Stimulated activated naive CD8-positive, alpha-beta T cell treated with anti-CD3 and anti-CD28 coated beads, Interleukin-15, Interleukin-2, amounts not matched to agents 100 ng/mL and 50 ng/mL, for 24 hours (primary cell): ENCODE results near the gene PSORS1C1.
A peak's percentile ranks its signal among the peaks of the same experiment; 100 is the strongest.
"Not testable (repeated sequence)": the region's sequence is repeated elsewhere in the genome, so short reads cannot be mapped to it uniquely, and the experiment has no call there.

Experiments used
- H3K27ac Mint-ChIP-seq: one replicate; pipeline ENCODE4 v1.8.0; 2021; ENCODE audit warnings: mild to moderate bottlenecking, mixed read lengths
- H3K27me3 Mint-ChIP-seq: one replicate; pipeline ENCODE4 v1.8.0; 2021; ENCODE audit warnings: mixed read lengths
- H3K36me3 Mint-ChIP-seq: one replicate; pipeline ENCODE4 v1.8.0; 2021; ENCODE audit warnings: low read depth, mixed read lengths
- H3K4me1 Mint-ChIP-seq: one replicate; pipeline ENCODE4 v1.8.0; 2021; ENCODE audit warnings: low read depth, mixed read lengths
- H3K4me3 Mint-ChIP-seq: one replicate; pipeline ENCODE4 v1.8.0; 2021; ENCODE audit warnings: mild to moderate bottlenecking, mixed read lengths
- H3K9me3 Mint-ChIP-seq: one replicate; pipeline ENCODE4 v1.8.0; 2021; ENCODE audit warnings: mixed read lengths

Gene PSORS1C1

GRCh38 chr6:31168606-31169005 lies 54.0 kb downstream of the PSORS1C1 start:
- H3K9me3 Mint-ChIP-seq, result no peaks in the 10 kb centered on the region
- H3K4me1 Mint-ChIP-seq, result peaks cover 17% of the 10 kb centered on the region
- no peaks in the 10 kb centered on the region for H3K27me3 Mint-ChIP-seq
- no peak overlapping the region for H3K27ac Mint-ChIP-seq
- H3K36me3 Mint-ChIP-seq, result no peaks in the 10 kb centered on the region
- H3K4me3 Mint-ChIP-seq, result no peak overlapping the region

DNA sequence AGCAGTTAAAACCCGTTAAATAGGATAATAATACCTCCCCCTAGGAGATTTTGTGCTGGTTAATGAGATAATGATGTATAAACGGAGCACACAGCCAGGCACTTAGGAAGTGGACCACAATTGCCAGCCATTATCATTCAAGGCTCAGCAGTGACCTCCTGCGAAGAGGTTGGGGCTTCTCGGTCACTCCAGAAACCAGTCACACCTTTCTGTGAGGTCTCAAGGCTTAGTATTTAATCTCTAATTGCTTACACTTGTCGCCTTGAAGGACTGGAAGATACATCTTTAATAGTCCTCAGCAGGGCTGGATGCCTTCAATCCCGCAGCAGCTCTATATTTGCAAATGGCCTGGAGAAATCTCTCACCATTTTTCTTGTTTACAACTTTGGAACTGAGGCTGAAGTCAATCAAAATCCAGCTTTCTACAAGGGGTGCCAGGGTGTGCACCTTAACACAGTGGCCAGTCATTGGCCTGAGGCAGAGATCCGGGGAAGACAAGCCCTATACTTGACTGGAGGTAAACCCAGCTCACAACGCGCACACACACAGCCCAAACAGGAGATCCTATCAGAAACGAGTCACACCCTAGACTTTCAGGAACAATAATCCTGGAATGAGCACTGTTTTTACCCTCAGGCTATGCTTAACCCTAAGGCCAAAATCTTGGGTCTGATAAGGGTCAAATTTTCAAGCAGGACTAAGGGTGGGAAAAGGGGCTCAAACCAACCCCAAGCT lies 54.7 kb downstream of the PSORS1C1 start:
- Mint-ChIP-seq H3K27ac (no peak overlapping the region), H3K4me1 (peaks cover 10% of the 10 kb centered on the region), H3K4me3 (no peak overlapping the region)

DNA sequence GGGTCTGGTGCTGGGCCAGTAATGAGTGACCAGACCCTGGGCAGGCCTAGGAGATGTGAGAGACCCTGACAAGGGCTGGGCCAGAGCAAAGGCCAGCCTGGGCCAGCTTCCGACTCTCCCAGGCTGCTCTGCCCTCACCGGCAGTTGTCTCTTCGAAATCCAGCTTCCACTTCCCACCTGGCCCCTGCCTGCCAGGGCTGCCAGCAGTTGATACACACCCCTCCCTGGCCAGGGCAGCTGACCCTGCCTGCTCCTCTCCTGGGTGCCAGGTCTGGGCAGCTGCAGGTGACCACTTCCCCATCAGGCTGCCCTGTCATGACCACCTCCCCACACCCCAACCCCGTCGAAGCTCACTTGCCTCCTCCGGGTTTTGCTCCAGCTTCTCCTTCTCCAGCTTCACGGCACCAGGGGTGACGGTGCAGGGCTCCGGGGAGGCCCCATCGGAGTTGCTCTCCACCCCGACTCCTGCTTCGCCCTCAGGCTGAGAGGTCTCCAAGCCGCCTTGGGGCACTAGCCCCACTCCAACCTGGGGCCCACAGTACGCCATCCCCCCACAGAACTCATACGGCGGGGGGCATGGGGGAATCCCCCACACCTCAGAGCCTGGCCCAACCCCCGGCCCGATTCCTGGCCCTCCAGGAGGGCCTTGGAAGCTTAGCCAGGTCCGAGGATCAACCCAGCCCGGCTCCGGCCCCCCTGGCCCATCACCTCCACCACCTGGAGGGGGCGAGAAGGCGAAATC lies 55.4 kb downstream of the PSORS1C1 start:
- H3K36me3 Mint-ChIP-seq, H3K4me1 Mint-ChIP-seq, H3K27me3 Mint-ChIP-seq, H3K9me3 Mint-ChIP-seq, H3K27ac Mint-ChIP-seq, H3K4me3 Mint-ChIP-seq: not testable (repeated sequence)

More for the DNA sequence above, 54.7 kb downstream of the PSORS1C1 start:
- no peaks in the 10 kb centered on the region for H3K9me3 Mint-ChIP-seq
- H3K36me3 Mint-ChIP-seq, result no peaks in the 10 kb centered on the region
- no peaks in the 10 kb centered on the region for H3K27me3 Mint-ChIP-seq

- peaks cover under 1% of the 10 kb centered on the region for H3K4me1 Mint-ChIP-seq
- H3K9me3 Mint-ChIP-seq, result no peaks in the 10 kb centered on the region
- no peaks in the 10 kb centered on the region for H3K36me3 Mint-ChIP-seq
- no peaks in the 10 kb centered on the region for H3K27me3 Mint-ChIP-seq
- H3K27ac Mint-ChIP-seq, result no peak within 1 kb of the TSS
- H3K4me3 Mint-ChIP-seq, result no peak within 1 kb of the TSS
Measured at GRCh38 chr6:31170600-31170881, 55.9 kb downstream of the PSORS1C1 start, which contains the start of gene POU5F1. Gene POU5F1 (minus strand): TSS chr6:31170682. CDS start chr6:31170620, 62 bp downstream.

DNA sequence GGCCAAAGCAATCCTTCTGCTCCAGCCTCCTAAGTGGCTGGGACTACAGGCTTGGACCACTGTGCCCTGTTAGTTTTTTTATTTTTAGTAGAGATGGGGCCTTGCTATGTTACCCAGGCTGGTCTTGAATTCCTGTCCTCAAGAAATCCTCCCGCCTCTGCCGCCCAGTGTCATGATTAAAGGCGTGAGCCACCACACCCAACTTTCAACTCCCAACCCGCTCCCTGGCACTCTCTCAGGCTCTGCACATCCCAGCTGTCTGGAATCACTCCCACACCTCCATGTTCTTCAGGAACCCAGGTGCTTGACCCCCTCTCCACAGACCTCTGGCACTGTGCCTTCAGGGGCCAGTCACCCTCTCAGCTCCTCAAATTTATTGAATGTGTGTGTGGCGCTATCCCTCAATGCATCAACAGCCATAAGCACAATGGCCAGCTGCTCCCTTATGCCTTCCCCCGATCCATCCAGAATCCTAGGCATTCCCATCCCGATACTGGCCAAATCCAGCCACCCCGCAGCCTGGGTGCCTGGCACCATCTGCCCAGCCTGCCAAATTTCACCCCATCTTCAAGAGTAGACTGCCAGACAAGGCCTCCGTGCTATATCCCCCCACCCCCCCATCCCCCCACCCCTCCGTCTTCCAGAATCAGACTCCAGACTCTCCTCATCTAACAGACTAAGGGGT lies 56.5 kb downstream of the PSORS1C1 start:
- H3K36me3 Mint-ChIP-seq, result no peaks in the 10 kb centered on the region
- H3K27ac Mint-ChIP-seq, result no peak overlapping the region
- no peak overlapping the region for H3K4me3 Mint-ChIP-seq
- H3K27me3 Mint-ChIP-seq, result no peaks in the 10 kb centered on the region
- H3K4me1 Mint-ChIP-seq, result no peaks in the 10 kb centered on the region
- no peaks in the 10 kb centered on the region for H3K9me3 Mint-ChIP-seq

DNA sequence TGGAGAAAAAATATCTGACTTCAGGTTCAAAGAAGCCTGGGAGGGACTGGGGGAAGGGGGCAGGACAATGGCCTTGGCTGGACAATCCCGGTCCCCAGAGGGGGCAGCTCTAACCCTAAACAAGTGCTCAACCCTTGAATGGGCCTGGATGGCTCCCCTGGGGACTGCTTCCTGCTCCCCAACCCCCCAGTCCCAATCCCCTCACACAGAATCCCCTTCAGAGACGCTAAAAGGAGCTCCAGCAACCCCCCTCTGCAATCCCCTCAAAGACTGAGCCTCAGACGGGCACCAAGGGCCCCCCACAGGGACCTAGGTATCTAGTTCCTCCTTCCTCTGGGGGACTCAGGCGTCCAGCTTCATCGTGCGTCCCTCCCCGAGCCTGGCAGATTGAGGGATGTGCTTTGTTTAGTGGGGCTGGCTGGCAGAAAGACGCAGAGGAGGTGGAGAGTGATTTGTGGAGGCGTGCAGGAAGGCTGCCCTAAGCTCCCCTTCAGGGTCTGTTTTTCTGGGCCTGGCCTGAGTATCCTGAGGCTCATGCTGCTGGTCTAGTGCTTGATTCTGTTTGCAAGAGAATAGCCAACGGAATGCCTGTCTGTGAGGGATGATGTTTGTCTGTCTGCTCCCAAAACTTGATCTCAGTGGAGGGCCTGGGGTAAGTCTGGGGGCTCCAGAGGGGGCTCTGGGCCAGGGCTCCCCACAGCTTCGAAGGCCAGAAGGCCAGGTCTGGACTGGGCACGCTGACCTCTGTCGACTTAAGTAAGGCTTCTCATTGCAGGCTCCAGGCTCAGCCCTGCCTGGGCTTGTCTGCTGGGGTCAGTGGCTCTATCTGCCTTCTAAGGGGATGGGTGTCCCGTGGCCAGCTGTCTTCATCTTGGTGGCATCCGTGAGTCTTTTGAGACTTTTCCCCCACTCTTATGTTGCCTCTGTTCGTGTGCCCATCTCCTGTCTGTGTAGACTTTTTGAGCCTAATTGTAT lies 57.6 kb downstream of the PSORS1C1 start:
- Mint-ChIP-seq H3K27ac (no peak overlapping the region), H3K27me3 (no peaks in the 10 kb centered on the region)

GRCh38 chr6:31172973-31173384 lies 58.4 kb downstream of the PSORS1C1 start:
- Mint-ChIP-seq H3K4me3 (no peak overlapping the region), H3K27ac (no peak overlapping the region), H3K4me1 (no peaks in the 10 kb centered on the region), H3K36me3 (no peaks in the 10 kb centered on the region), H3K27me3 (no peaks in the 10 kb centered on the region), H3K9me3 (no peaks in the 10 kb centered on the region)

More for the DNA sequence above, 57.6 kb downstream of the PSORS1C1 start:
- Mint-ChIP-seq H3K9me3 (no peaks in the 10 kb centered on the region), H3K4me1 (no peaks in the 10 kb centered on the region), H3K36me3 (no peaks in the 10 kb centered on the region), H3K4me3 (no peak overlapping the region)

GRCh38 chr6:31173406-31173805 lies 58.8 kb downstream of the PSORS1C1 start:
- Mint-ChIP-seq H3K36me3 (no peaks in the 10 kb centered on the region), H3K9me3 (no peaks in the 10 kb centered on the region), H3K4me1 (peaks cover under 1% of the 10 kb centered on the region), H3K27me3 (no peaks in the 10 kb centered on the region), H3K27ac (no peak overlapping the region), H3K4me3 (no peak overlapping the region)

- H3K36me3 Mint-ChIP-seq, result no peaks in the 10 kb centered on the region
- peaks cover 10% of the 10 kb centered on the region for H3K4me1 Mint-ChIP-seq
Measured at GRCh38 chr6:31174378-31174777, 59.8 kb downstream of the PSORS1C1 start.

GRCh38 chr6:31175971-31176370 lies 61.4 kb downstream of the PSORS1C1 start:
- Mint-ChIP-seq H3K4me1 (peaks cover 15% of the 10 kb centered on the region), H3K4me3 (no peak overlapping the region), H3K27me3 (no peaks in the 10 kb centered on the region), H3K36me3 (no peaks in the 10 kb centered on the region), H3K27ac (no peak overlapping the region), H3K9me3 (no peaks in the 10 kb centered on the region)

More at GRCh38 chr6:31174378-31174777, 59.8 kb downstream of the PSORS1C1 start:
- H3K9me3 Mint-ChIP-seq, result no peaks in the 10 kb centered on the region
- H3K4me3 Mint-ChIP-seq, result no peak overlapping the region
- H3K27ac Mint-ChIP-seq, result no peak overlapping the region
- no peaks in the 10 kb centered on the region for H3K27me3 Mint-ChIP-seq

GRCh38 chr6:31178143-31179041 lies 63.8 kb downstream of the PSORS1C1 start:
- Mint-ChIP-seq H3K9me3 (no peaks in the 10 kb centered on the region), H3K36me3 (no peaks in the 10 kb centered on the region), H3K4me3 (no peak overlapping the region), H3K27me3 (no peaks in the 10 kb centered on the region), H3K27ac (peak overlapping the region; percentile 27), H3K4me1 (peaks cover 15% of the 10 kb centered on the region)

DNA sequence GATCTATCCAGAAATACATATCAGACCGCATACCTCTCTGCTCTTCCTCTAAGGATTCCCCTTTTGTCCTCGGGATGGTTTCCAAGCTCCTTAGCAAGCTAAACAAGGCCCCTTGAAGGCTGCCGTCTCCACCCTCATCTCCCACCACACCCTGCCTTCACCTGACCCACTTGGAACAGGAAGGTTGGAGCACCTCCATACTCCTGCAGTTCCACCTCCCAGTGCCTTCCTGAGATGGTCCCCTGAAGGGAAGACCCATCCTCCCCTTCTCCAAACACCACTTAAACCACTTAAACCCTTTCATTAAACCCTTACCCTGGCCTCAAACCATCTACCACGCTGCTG lies 64.4 kb downstream of the PSORS1C1 start:
- Mint-ChIP-seq H3K27me3 (no peaks in the 10 kb centered on the region), H3K9me3 (no peaks in the 10 kb centered on the region), H3K36me3 (no peaks in the 10 kb centered on the region), H3K4me1 (peaks cover 15% of the 10 kb centered on the region), H3K4me3 (no peak overlapping the region), H3K27ac (no peak overlapping the region)

- no peaks in the 10 kb centered on the region for H3K27me3 Mint-ChIP-seq
- peak overlapping the region; percentile 86 for H3K4me3 Mint-ChIP-seq
- no peaks in the 10 kb centered on the region for H3K36me3 Mint-ChIP-seq
- H3K9me3 Mint-ChIP-seq, result no peaks in the 10 kb centered on the region
- peaks cover 15% of the 10 kb centered on the region for H3K4me1 Mint-ChIP-seq
- H3K27ac Mint-ChIP-seq, result no peak overlapping the region
Measured at GRCh38 chr6:31179896-31180295, 65.3 kb downstream of the PSORS1C1 start.

GRCh38 chr6:31180500-31180899 lies 65.9 kb downstream of the PSORS1C1 start:
- H3K9me3 Mint-ChIP-seq, result no peaks in the 10 kb centered on the region
- H3K27ac Mint-ChIP-seq, result peak overlapping the region; percentile 76
- peak overlapping the region; percentile 86 for H3K4me3 Mint-ChIP-seq
- H3K36me3 Mint-ChIP-seq, result no peaks in the 10 kb centered on the region
- H3K27me3 Mint-ChIP-seq, result no peaks in the 10 kb centered on the region
- H3K4me1 Mint-ChIP-seq, result peaks cover 16% of the 10 kb centered on the region
